RWPE2 (cell line): ENCODE data around the gene HMGXB3.
A peak's percentile ranks its signal among the peaks of the same experiment; 100 is the strongest.

Experiments
- ATAC-seq: fragments of 200-7000 bp; cut with Tn5 transposase; 3 replicates; pipeline ENCODE4 v1.9.1; 2021; ENCODE audit warnings: low read depth
- DNase-seq: peaks from one replicate; pipeline ENCODE4 v3.0.0-alpha.2; 2020; ENCODE audit warnings: low spot score
- H3K27ac ChIP-seq: fragments of 450-650 bp; 2 replicates; pipeline ENCODE4 v1.5.1; 2017; ENCODE audit warnings: mild to moderate bottlenecking; ENCODE audit not compliant: poor library complexity, severe bottlenecking
- H3K27me3 ChIP-seq: fragments of 250-450 bp; sonication (Bioruptor Pico); 2 replicates; pipeline ENCODE4 v1.5.1; 2021; ENCODE audit warnings: mild to moderate bottlenecking, moderate library complexity; ENCODE audit not compliant: insufficient read depth, poor library complexity, severe bottlenecking
- H3K36me3 ChIP-seq: fragments of 250-450 bp; sonication (Bioruptor Pico); 2 replicates; pipeline ENCODE4 v1.5.1; 2020; ENCODE audit warnings: low read depth, mild to moderate bottlenecking, moderate library complexity
- H3K4me1 ChIP-seq: fragments of 250-450 bp; sonication (Bioruptor Pico); 2 replicates; pipeline ENCODE4 v1.5.1; 2021; ENCODE audit warnings: mild to moderate bottlenecking, moderate library complexity; ENCODE audit not compliant: insufficient read depth, poor library complexity, severe bottlenecking
- H3K4me3 ChIP-seq: fragments of 250-450 bp; sonication (Bioruptor Pico); 2 replicates; pipeline ENCODE4 v1.5.1; 2021; ENCODE audit warnings: mild to moderate bottlenecking, moderate library complexity; ENCODE audit not compliant: severe bottlenecking
- H3K9me3 ChIP-seq: fragments of 250-450 bp; sonication (Bioruptor Pico); 2 replicates; pipeline ENCODE4 v1.5.1; 2021; ENCODE audit warnings: mild to moderate bottlenecking, moderate library complexity; ENCODE audit not compliant: severe bottlenecking
- CTCF ChIP-seq: fragments of 450-650 bp; IDR thresholded peaks from one replicate; pipeline ENCODE4 v1.5.1; 2017; ENCODE audit warnings: mild to moderate bottlenecking, moderate library complexity; ENCODE audit not compliant: poor library complexity, severe bottlenecking

Gene HMGXB3

GRCh38 chr5:150001660-150002486 is 1.3 kb downstream of the HMGXB3 start:
- DNase-seq: no peak
- ATAC-seq: peak; percentile 54
- H3K27me3 ChIP-seq: no peaks in the 10 kb centered on the region
- H3K27ac ChIP-seq: peak overlapping the region; percentile 69
- H3K4me3 ChIP-seq: peak overlapping the region; percentile 60
- peaks cover 42% of the 10 kb centered on the region for H3K36me3 ChIP-seq
- no peaks in the 10 kb centered on the region for H3K9me3 ChIP-seq
- H3K4me1 ChIP-seq: peaks cover 16% of the 10 kb centered on the region
- TF ChIP-seq CTCF: peak; percentile 74

GRCh38 chr5:150006318-150006717 is 5.8 kb downstream of the HMGXB3 start:
- peaks cover 86% of the 10 kb centered on the region for H3K36me3 ChIP-seq
- H3K27ac ChIP-seq: no peak overlapping the region
- no peaks in the 10 kb centered on the region for H3K27me3 ChIP-seq
- no peak for TF ChIP-seq CTCF
- ATAC-seq: no peak
- H3K4me3 ChIP-seq: no peak overlapping the region
- no peak for DNase-seq
- H3K4me1 ChIP-seq: peaks cover 11% of the 10 kb centered on the region
- no peaks in the 10 kb centered on the region for H3K9me3 ChIP-seq

- H3K27ac ChIP-seq: no peak overlapping the region
- no peaks in the 10 kb centered on the region for H3K9me3 ChIP-seq
- peaks cover 89% of the 10 kb centered on the region for H3K36me3 ChIP-seq
- TF ChIP-seq CTCF: no peak
- ATAC-seq (no peak), DNase-seq (no peak)
- no peak overlapping the region for H3K4me3 ChIP-seq
- no peaks in the 10 kb centered on the region for H3K27me3 ChIP-seq
- H3K4me1 ChIP-seq: peaks cover 7% of the 10 kb centered on the region
Measured at GRCh38 chr5:150007050-150007449, 6.5 kb downstream of the HMGXB3 start.

GRCh38 chr5:150009671-150010387 is 9.3 kb downstream of the HMGXB3 start:
- Histone ChIP-seq H3K36me3 (peaks cover 96% of the 10 kb centered on the region), H3K4me3 (no peak overlapping the region), H3K27me3 (no peaks in the 10 kb centered on the region), H3K4me1 (no peaks in the 10 kb centered on the region), H3K27ac (no peak overlapping the region), H3K9me3 (no peaks in the 10 kb centered on the region)
- DNase-seq: no peak
- no peak for TF ChIP-seq CTCF
- ATAC-seq: no peak
